Lung microvascular endothelial cell (primary cell): Measurements from ENCODE around the gene NTSR1. TPM values are rescaled to one million over a fixed set of nuclear protein-coding genes. Genes with fewer than 3 reads are reported as not detected.

Source experiments
- DNase-seq, 2 donors: peaks; one replicate each; pipeline versions ENCODE4 v3.0.0 to v3.0.0-alpha.2; 2010; ENCODE audit warnings: low read depth in 2 of 2
- total RNA-seq: library from RNA; depleted of rRNA; stranded (reverse); fragments of >200 nt; gene quantifications from 2 replicates; pipeline ENCODE4 v1.2.1, GENCODE V29; 2014

NTSR1 gene
- total RNA-seq, 1 donor from 2014 or later = under 0.01 TPM

DNA sequence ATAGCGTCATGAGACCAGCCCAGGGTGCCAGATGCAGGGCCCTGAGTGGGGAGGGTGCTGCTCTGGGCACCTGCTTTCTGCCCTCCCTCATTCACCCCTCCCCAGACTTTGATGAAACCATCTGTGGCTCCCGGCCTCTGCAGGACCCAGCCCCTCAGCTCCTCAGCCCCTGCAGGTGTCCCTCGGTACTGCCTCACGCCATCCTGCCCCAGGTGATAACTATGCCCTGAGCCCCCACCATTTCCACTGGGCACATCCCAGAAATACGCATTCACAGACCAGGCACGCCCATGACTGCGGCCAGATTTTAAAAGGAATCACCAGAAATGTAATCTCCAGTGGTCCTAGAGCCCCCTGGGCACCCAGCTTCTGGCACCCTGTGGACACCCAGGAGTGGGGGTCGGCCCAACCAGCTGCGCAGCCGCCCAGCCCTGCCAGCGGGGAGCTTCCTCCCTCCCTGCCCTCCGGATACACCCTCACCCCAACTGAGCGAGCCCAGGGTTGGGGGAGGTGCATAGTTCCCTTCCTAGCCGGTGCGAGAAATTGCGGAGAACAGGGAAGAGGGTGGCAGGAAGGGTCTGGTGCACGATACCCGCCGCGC is 615 bp upstream of the NTSR1 start:
- no peak for DNase-seq

DNA sequence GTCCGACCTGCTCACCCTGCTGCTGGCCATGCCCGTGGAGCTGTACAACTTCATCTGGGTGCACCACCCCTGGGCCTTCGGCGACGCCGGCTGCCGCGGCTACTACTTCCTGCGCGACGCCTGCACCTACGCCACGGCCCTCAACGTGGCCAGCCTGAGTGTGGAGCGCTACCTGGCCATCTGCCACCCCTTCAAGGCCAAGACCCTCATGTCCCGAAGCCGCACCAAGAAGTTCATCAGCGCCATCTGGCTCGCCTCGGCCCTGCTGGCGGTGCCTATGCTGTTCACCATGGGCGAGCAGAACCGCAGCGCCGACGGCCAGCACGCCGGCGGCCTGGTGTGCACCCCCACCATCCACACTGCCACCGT is 885 bp downstream of the NTSR1 start:
- no peak for DNase-seq

DNA sequence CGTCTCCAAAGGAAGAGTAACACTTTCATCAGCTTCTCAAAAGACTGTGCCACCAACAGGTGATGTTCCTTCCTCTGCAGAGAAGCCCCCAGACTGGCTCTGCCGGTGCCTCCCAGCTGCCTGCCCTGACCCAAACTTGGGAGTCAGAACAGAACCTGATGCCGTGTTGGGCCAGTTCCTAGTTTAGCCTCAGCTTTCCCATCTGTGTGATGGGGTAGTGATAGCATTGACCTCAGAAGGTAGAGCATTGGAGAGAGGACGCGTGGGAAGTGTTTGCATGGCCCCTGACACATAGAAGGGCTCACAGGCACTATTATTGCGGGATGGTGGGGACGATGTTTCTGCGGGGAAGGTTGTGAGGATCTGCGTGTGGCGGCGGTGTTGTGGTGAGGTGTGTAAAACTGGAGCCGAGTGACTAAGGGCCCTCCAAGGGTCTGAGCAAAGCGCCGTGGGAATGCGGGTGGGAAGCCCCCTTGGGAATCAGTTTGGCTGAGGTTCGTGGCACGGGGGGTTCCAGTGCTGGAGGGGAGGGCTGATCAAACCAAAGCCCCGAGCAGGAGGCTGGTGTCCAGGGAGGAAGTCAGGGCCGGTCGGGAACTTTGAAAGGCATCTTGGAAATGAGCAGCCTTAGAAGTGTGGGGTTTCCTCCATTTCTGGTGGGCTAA is 1.7 kb downstream of the NTSR1 start:
- DNase-seq = no peak

DNA sequence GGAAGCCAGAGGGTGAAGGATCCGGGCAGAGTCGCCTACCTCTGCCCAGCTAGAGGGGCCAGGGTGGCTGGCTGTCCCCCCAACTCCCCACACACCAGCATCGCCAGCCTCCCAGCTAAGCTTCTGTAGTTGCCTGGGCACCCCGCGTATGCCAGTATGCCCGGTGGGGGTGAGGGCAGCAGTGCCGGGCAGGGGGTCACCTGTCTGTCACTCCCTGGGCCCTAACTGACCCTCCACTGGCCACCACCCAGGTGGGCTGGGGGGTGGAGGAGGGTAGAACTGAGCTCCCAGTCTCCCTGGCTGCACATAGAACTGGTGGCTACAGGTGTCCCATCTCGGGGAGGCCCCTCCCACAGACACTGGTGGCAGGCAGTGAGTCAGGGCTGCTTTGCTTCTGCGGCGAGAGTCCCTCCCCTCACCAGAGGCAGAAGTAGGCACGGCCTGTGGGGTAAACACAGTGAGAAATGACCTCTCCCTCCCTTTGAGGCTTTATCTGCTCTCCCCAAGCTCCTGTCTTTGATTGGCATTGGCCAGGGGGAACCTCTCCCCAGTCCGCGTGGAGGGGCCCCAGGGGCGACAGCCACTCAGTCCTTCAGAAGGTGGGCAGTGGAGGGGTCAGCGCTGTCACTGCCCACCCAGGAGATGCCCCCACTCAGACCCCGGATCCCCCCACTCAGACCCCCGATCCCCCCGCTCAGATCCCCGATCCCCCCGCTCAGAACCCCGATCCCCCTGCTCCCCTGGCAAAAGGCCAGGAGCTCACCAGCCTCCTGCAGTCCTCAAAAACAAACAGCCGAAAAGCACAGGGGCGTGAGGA is 2.5 kb downstream of the NTSR1 start:
- DNase-seq = peak in 1 of 2 donors; percentile 31

DNA sequence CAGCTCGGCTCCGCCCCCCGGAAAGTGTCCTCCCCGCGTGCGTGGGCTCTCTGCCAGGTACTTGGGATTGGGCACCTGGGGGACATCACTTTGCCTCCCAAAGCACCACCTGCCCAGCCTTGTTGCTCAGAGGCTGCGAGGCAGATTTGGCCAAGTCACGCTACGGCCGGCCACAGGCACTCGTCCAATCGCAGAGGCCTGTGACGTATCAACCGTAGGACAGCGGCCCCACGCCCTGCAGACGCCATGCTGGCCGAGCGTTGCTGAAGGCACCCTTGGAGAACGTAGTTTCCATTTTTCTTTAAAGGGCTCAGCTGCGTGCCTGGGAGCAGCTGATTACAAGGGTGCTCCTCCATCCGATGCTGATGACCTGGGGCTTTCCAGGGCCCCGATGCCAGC is 3.1 kb downstream of the NTSR1 start:
- no peak for DNase-seq

DNA sequence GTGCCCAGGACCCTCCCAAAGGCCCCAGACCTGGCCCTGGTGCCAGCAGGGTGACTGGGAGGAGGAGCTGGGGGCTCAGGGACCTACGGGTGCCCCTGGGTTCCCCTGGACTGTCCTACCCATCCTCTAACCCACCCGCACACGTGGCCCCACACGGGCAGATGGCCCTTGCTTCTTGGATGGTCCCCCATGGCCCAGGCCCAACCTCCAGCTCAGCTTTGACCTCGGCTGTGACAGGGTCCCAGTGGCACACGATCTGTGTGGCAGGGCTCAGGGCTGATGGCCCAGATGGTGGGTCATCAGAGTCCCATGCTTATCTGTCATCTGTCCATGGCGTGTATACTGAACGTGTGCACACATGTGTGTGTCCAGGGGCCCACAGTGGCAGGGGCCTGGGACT is 4.0 kb downstream of the NTSR1 start:
- DNase-seq = no peak

DNA sequence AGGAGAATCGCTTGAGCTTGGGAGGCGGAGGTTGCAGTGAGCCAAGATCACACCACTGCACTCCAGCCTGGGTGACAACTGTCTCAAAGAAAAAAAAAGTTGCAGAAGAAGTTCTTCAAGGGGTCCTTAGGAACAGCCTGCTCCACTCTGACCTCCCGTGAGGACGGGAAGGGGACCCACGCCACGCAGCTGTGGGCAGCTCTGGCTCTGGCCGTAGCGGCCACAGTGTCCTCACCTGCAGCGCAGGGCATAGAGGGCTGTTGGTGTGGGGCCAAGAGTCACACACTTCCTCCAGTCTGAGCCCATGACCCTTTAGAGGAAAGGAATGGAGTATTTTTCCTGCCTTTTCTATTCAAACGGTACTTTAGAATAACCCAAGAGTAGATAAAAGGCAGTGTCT is 5.4 kb downstream of the NTSR1 start:
- DNase-seq = no peak

DNA sequence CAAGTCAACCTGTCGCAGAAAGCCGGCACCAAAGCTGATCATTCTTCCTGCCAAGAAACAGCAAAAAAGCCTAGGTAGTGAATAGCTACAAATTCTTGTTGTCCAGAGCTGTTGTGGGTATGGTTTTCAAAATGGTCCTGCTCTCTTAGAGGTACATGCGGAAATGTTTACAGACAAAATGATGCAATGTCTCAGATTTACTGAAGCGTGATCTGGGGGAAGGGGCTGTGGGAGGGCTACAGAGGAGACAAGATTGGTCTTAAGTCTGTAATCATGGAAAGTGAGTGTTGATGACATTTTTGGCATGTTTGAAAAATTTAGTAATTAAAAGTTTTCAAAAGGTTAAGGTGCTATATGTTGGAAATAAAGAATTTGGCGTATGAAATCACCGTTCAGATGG is 6.2 kb downstream of the NTSR1 start:
- DNase-seq = no peak

DNA sequence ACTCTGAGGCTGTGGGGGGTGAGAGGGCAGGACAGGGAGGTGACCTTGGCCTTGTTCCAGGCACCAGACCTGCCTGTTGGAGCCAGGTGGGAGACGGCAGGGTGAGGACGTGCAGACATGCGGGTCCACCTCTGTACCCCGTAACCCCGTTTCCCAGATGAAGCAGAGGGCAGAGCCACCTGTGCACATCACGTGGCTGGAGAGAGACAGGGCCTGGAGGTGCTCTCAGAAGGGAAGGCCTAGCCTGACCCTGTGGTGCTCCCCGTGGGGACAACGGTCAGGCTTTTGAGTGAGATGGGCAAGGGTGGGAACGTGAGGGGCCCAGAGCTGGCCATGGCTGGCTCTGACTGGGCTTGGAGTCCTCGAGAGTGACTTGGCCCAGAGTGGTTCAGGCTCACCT is 6.6 kb downstream of the NTSR1 start:
- DNase-seq = no peak

DNA sequence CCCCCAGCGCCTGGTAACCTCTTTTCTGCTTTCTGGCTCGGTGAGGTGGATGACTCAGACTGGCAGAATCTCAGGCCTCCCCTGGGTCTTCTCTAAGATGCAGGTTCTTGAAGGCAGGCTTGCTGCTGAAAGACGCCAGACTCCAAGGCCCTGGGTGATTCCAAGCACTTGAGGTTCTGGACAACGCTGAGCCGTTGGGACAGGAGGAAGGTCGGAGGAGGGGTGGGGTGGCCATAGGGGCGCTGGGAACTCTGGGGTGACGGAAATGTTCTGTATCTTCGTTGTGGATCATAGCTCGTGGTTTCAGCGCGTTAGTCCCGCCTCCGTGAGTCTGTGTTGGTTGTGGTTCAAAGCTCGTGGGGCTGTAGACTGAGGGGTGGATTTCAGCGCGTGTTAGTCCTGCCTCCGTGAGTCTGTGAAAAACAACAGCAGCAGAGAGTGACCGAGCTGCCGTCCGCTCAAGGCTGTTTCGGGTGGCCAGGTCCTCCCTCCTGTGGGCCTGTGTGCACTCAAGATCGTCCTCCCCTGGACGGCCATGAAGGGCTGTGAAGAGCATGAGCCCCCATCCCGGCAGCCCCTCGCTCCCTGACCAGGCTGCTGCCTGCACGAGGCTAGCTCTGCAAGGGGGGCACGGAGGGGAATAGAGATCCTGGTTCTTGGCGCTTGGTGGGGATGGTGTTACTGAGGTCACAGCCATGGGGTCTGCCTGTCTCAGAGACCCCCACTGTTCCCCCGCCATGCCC is 7.7 kb downstream of the NTSR1 start:
- DNase-seq = no peak

DNA sequence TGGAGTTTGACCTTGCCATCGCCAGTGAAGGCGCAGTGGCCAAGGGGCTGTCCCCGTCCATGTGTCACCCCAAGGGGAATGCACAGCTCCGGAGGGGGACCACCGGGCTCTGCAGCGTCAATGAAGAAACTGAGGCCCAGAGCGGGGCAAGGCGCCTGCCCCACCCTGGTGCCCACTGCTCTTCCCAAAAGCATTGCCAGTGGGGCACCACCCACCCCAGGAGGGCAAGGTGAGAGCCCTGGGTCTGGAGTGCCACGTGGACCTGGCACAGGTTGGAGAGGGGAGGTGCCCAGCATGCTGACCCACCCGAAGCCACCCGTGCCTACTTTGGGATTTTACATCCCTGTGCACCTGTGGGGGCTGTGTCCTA is 8.3 kb downstream of the NTSR1 start:
- no peak for DNase-seq

DNA sequence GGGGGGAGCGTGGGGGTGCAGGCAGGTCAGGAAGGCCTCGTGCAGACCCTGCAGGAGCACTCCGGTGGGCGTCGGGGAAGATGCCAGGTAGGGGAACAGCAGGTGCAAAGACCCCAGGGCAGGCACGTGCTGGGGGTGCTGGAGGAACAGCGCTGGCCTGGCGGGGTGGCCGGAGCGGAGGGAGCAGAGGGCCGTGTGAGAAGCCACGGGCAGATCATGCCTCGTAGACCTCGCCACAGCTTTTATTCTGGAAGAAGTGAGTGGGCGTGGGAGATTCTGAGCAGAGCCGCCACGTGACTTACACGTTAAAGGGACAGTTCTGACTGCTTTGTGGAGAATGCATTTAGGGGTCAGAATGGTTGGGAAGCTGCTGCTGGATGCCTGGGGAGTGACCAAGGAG is 9.3 kb downstream of the NTSR1 start:
- no peak for DNase-seq

DNA sequence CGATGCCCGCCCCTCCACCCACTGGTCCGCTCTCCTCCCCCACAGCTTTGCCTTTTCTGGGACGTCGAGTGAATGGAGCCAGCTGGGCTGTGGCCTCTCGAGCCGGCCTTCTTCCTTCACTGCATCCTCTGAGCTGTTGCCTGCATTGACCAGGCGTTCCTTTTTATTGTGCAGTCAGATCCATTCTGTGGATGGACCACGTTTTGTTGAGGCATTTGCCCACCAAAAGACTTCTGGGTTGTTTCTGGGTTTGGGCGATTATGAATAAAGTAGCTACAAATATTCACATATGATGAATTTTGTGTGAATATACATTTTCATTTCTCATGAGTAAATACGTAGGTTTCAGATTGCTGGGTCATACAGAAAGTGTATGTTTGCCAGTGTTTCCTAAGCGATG is 9.9 kb downstream of the NTSR1 start:
- DNase-seq = no peak

DNA sequence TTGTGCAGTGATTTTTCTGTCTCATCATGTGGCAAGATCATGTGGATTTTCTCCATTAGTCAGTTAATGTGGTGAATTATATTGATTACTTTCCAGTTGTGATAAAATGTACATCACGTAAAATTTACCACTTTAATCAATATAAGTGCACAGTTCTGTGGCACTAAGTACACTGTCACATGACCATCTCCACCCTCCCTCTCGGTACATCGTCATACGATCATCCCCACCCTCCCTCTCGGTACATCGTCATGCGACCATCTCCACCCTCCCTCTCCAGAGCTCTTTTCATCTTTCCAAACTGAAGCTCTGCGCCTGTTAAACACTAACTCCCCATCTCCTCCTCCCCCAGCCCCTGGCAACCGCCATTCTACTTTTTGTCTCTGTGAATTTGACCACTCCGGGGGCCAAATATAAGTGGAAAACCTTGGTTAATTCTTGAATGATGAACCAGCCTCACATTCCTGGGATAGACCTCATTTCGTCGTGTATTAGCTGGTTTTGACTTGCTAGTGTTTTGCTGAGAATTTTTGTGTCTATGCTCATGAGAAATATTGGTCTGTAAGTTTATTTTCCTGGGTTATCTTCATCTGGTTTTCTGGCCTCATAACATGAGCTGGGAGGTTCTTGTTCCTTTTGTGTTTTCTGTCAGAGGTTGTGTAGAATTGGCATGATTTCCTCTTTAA is 10.8 kb downstream of the NTSR1 start:
- no peak for DNase-seq

DNA sequence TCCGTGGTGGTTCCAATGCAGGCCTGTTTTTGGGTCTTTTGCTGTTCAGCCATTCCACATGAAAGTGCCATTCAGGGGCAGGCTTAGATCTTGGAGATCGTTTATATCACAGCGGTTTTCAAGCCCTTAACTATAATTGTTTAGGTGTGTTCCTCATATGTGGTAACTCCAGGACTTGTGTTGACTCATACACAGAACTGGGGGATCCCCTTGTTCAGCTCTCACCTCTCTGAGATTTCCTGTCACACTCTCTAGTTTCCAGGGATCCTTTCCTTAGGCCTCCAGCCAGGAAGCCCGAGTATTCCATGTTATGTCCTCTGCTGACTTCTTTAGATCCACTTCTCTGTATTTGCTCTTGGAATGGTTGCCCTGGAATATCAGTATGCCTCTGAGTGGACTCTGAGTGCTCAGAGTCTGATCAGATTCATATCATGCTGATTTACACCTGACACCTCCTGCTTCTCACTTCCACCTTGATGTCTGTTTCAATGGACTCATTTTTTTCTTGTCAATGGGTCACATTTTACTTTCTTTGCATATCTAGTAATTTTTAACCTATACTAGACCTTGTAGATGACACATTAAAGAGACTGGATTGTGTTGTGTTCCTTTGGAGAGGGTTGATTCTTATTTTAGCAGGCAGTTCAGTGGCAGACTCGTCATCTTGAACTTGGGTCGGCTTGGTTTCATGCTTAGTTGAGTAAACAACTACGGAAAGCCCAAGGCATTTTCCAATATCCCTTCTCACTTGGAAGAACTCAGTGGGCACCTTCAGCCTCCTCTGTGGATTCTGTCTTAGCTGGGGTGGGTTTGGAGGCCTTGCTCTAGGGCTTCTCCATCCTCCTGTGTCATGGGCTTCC is 13.1 kb downstream of the NTSR1 start:
- DNase-seq = no peak

DNA sequence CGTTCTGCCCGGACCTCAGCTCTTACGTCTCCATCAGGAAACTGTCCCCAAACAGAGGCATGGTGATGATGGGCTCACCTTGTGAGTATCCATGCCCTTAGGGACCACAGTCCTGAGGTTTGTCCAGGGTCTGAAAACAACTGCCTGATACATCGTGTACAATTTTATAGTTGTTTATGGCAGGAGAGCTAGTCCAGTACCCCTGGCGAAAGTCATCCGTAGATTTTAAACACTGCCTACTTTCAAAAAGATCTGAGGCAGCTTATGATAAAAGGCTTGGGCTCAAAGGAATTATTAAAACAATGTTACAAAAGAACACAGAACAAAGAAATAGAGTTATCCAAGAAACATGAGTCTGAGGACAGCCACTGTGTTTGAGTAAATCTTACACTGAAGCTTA is 14.0 kb downstream of the NTSR1 start:
- no peak for DNase-seq

DNA sequence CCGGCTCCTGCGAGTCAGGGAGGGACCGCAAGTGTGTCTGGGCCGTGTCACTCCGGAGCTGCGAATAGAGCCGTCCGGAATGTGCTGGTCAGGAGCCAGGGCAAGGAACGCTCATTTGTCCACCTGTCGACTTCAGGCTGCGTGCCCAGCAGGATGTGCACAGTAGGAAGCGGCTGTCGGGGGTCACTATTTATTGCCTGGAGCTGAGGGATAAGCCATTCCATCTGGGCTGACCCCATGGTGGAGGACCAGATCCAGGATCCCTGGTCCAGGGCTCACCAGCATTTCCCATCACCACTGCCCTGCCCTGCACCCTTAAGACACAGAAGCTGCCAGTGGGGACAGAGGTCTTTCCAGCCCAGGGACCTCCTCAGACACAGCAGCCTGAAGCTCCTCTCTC is 14.7 kb downstream of the NTSR1 start:
- peak; percentile 76 to 81 for DNase-seq

DNA sequence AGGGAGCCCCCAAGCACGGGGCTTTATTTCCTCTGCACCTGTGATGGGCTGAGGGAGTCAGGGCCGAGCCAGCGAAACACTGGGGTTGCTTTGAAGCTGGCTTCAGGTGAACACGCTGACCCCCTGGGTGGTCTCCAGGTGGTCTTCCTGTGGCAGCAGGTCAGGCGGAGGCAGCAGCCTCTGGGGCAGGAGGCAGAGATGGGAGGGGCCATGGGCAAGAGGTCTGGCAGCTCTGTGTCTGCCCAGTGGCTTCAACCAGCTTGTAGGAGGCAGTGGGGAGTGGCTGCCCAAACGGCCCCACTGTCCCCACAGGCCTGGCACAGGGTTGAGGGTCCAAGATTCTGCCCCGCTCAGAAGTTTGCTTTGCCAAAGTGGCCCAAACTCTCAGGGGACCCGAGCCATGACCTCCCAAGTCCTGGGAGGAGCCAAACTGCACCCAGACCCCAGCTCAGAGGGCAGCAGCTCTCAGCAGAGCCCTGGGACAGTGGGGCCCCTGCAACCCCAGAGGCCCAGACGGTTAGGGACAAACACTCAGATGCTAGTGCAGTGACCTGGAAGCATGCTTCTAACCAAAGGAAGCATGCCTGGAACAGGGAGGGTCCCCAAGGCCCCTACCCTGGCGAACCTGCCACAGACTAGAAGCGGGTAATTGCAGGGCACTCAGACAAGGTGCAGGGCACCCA is 15.3 kb downstream of the NTSR1 start:
- no peak for DNase-seq

DNA sequence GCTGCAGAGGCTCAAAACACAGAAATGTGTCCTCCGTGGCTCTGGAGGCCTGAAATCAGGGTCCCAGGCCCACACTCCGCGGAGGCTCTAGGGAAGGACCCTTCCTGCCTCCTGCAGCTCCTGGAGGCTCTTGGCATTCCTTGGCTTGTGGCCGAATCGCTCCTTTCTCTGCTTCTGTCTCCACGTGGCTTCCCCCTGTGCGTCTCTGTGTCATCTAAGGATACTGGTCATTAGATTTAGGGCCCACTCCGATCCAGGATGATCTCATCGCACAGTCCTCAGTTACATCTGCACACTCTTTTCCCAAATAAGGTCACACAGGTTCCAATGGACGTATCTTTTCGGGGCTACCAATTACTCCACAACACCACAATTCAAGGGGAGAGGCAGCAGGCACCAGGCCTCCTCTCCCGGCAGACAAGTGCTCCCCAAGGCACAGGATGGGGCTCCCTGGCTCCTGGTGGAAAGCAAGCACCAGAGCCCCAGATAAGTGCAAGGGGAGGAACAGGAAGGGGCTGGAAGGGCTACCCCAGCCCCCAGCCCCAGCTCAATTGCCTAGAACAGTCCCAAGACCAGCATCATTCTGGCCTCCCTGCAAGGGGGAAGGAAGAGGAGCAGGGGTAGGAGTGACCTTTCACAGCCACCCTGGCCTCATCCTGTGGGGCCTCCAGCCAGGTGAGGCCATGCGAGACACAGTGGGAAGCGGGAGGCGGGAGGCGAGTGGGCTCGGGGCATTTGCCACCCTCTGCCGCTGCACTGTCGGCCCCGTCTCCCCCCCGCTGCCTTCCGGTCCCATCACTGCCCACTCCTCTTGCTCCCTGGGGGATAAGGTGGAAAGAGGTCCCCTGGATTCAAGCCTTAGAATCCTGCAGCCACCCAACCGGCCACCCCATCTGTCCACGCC is 16.3 kb downstream of the NTSR1 start:
- DNase-seq = no peak
